ENCODE results near the gene PET100. TPM values are rescaled to one million over a fixed set of nuclear protein-coding genes. Genes with fewer than 3 reads are reported as not detected.

The PET100 gene
- total and polyA plus RNA-seq, 3 experiments from 2014 or later: 110 to 297 (median 110) TPM

GRCh38 chr19:7618348-7618747 is 11.2 kb upstream of the PET100 start:
- no peaks in the 10 kb centered on the region for H3K9me3 Mint-ChIP-seq

GRCh38 chr19:7618771-7619510 is 10.7 kb upstream of the PET100 start:
- Histone ChIP-seq H3K4me3 (ENCODE audit: low read length) (no peak overlapping the region), H3K27ac (ENCODE audit: low read depth, low read length) (no peak overlapping the region), H3K36me3 (ENCODE audit: insufficient read depth, low read length) (peaks cover 19% of the 10 kb centered on the region), H3K27me3 (ENCODE audit: insufficient read depth, low read length, poor library complexity, severe bottlenecking) (no peaks in the 10 kb centered on the region), H3K4me1 (ENCODE audit: insufficient read depth, low read length) (no peaks in the 10 kb centered on the region), H3K9me3 (ENCODE audit: low read length) (no peaks in the 10 kb centered on the region)
- Mint-ChIP-seq H3K36me3 (peaks cover 11 to 59% (median 17%) of the 10 kb centered on the region in 3 donors), H3K27me3 (no peaks in the 10 kb centered on the region), H3K27ac (peak overlapping the region in 1 of 8 donors; percentile 67), H3K4me3 (no peak overlapping the region), H3K9me3 (no peaks in the 10 kb centered on the region), H3K4me1 (no peaks in the 10 kb centered on the region)
- DNase-seq: no peak
- ChIA-PET POLR2A (interaction anchor here (0.5 to 0.7 kb wide), 2 partner anchors 11 to 481 kb away, joined by 3 read pairs; partner anchors contain the start of gene PET100), CTCF (no interaction called here)

More at GRCh38 chr19:7618348-7618747, 11.2 kb upstream of the PET100 start:
- Histone ChIP-seq H3K9me3 (ENCODE audit: low read length) (no peaks in the 10 kb centered on the region), H3K27me3 (ENCODE audit: insufficient read depth, low read length, poor library complexity, severe bottlenecking) (no peaks in the 10 kb centered on the region), H3K4me3 (ENCODE audit: low read length) (no peak overlapping the region), H3K36me3 (ENCODE audit: insufficient read depth, low read length) (peaks cover 19% of the 10 kb centered on the region), H3K4me1 (ENCODE audit: insufficient read depth, low read length) (no peaks in the 10 kb centered on the region), H3K27ac (ENCODE audit: low read depth, low read length) (no peak overlapping the region)
- Mint-ChIP-seq H3K27ac (peak overlapping the region in 2 of 8 donors; percentile 47 to 67), H3K4me1 (no peaks in the 10 kb centered on the region), H3K36me3 (peaks cover 11 to 56% (median 17%) of the 10 kb centered on the region in 3 donors), H3K27me3 (no peaks in the 10 kb centered on the region), H3K4me3 (no peak overlapping the region)
- ChIA-PET POLR2A (no interaction called here), CTCF (no interaction called here)
- DNase-seq: no peak

- Mint-ChIP-seq H3K36me3 (peaks cover 11 to 67% (median 17%) of the 10 kb centered on the region in 3 donors), H3K4me3 (no peak overlapping the region), H3K4me1 (no peaks in the 10 kb centered on the region), H3K27ac (peak overlapping the region in 1 of 8 donors; percentile 61), H3K9me3 (no peaks in the 10 kb centered on the region), H3K27me3 (no peaks in the 10 kb centered on the region)
- no peaks in the 10 kb centered on the region for H3K9me3 ChIP-seq (ENCODE audit: low read length)
- H3K36me3 ChIP-seq (ENCODE audit: insufficient read depth, low read length): peaks cover 19% of the 10 kb centered on the region
- H3K27me3 ChIP-seq (ENCODE audit: insufficient read depth, low read length, poor library complexity, severe bottlenecking): no peaks in the 10 kb centered on the region
- ChIA-PET CTCF (no interaction called here), POLR2A (interaction anchor here (0.7 kb wide), 1 partner anchor 10 kb away, joined by 3 read pairs; the partner anchor contains the start of gene PET100)
- H3K27ac ChIP-seq (ENCODE audit: low read depth, low read length): no peak overlapping the region
- no peaks in the 10 kb centered on the region for H3K4me1 ChIP-seq (ENCODE audit: insufficient read depth, low read length)
- DNase-seq: no peak
- H3K4me3 ChIP-seq (ENCODE audit: low read length): no peak overlapping the region
These were observed 9.7 kb upstream of the PET100 start for GRCh38 chr19:7619671-7620441.

GRCh38 chr19:7620442-7621412 is 8.9 kb upstream of the PET100 start:
- no peaks in the 10 kb centered on the region for H3K4me1 ChIP-seq (ENCODE audit: insufficient read depth, low read length)
- Mint-ChIP-seq H3K4me3 (no peak overlapping the region), H3K36me3 (peaks cover 11 to 74% (median 17%) of the 10 kb centered on the region in 3 donors), H3K9me3 (no peaks in the 10 kb centered on the region), H3K27ac (peak overlapping the region in 1 of 8 donors; percentile 54), H3K27me3 (no peaks in the 10 kb centered on the region), H3K4me1 (peaks cover 0 to 2% (median 0%) of the 10 kb centered on the region in 3 donors)
- ChIA-PET POLR2A (no interaction called here), CTCF (no interaction called here)
- H3K27me3 ChIP-seq (ENCODE audit: insufficient read depth, low read length, poor library complexity, severe bottlenecking): no peaks in the 10 kb centered on the region
- peaks cover 25% of the 10 kb centered on the region for H3K36me3 ChIP-seq (ENCODE audit: insufficient read depth, low read length)
- H3K27ac ChIP-seq (ENCODE audit: low read depth, low read length): no peak overlapping the region
- no peaks in the 10 kb centered on the region for H3K9me3 ChIP-seq (ENCODE audit: low read length)
- no peak for DNase-seq
- no peak overlapping the region for H3K4me3 ChIP-seq (ENCODE audit: low read length)

GRCh38 chr19:7622933-7623685 is 6.5 kb upstream of the PET100 start:
- no peak for DNase-seq
- H3K27ac ChIP-seq (ENCODE audit: low read depth, low read length): no peak overlapping the region
- ChIA-PET POLR2A (no interaction called here), CTCF (no interaction called here)
- H3K4me3 ChIP-seq (ENCODE audit: low read length): no peak overlapping the region
- H3K27ac Mint-ChIP-seq: peak overlapping the region in 3 of 8 donors; percentile 13 to 69 (median 52)
- no peak overlapping the region for H3K4me3 Mint-ChIP-seq
- no peaks in the 10 kb centered on the region for H3K9me3 Mint-ChIP-seq
- H3K27me3 ChIP-seq (ENCODE audit: insufficient read depth, low read length, poor library complexity, severe bottlenecking): no peaks in the 10 kb centered on the region
- H3K9me3 ChIP-seq (ENCODE audit: low read length): no peaks in the 10 kb centered on the region
- H3K36me3 Mint-ChIP-seq: peaks cover 11 to 81% (median 21%) of the 10 kb centered on the region in 3 donors
- H3K4me1 ChIP-seq (ENCODE audit: insufficient read depth, low read length): peaks cover 3% of the 10 kb centered on the region
- peaks cover 37% of the 10 kb centered on the region for H3K36me3 ChIP-seq (ENCODE audit: insufficient read depth, low read length)
- no peaks in the 10 kb centered on the region for H3K27me3 Mint-ChIP-seq
- H3K4me1 Mint-ChIP-seq: peaks cover 4 to 15% (median 8%) of the 10 kb centered on the region in 3 donors

- Mint-ChIP-seq H3K27me3 (no peaks in the 10 kb centered on the region), H3K36me3 (peaks cover 5 to 77% (median 13%) of the 10 kb centered on the region in 3 donors), H3K4me3 (no peak overlapping the region), H3K9me3 (no peaks in the 10 kb centered on the region), H3K27ac (no peak overlapping the region), H3K4me1 (peaks cover 13 to 23% (median 17%) of the 10 kb centered on the region in 3 donors)
- H3K4me1 ChIP-seq (ENCODE audit: insufficient read depth, low read length): peaks cover 11% of the 10 kb centered on the region
- ChIA-PET CTCF (no interaction called here), POLR2A (no interaction called here)
- no peaks in the 10 kb centered on the region for H3K27me3 ChIP-seq (ENCODE audit: insufficient read depth, low read length, poor library complexity, severe bottlenecking)
- no peak overlapping the region for H3K27ac ChIP-seq (ENCODE audit: low read depth, low read length)
- H3K4me3 ChIP-seq (ENCODE audit: low read length): no peak overlapping the region
- no peak for DNase-seq
- H3K36me3 ChIP-seq (ENCODE audit: insufficient read depth, low read length): peaks cover 37% of the 10 kb centered on the region
- no peaks in the 10 kb centered on the region for H3K9me3 ChIP-seq (ENCODE audit: low read length)
These were observed 5.6 kb upstream of the PET100 start for GRCh38 chr19:7623725-7624603.
